Measurements from ENCODE around the gene DACH1. TPM values are rescaled to one million over a fixed set of nuclear protein-coding genes. Genes with fewer than 3 reads are reported as not detected.

Gene DACH1
- total and polyA plus RNA-seq, 2 of the 8 experiments (the other 6 are each of a cell fraction or from before 2014, with no cell fraction given), result 0.12 to 0.67 TPM

DNA sequence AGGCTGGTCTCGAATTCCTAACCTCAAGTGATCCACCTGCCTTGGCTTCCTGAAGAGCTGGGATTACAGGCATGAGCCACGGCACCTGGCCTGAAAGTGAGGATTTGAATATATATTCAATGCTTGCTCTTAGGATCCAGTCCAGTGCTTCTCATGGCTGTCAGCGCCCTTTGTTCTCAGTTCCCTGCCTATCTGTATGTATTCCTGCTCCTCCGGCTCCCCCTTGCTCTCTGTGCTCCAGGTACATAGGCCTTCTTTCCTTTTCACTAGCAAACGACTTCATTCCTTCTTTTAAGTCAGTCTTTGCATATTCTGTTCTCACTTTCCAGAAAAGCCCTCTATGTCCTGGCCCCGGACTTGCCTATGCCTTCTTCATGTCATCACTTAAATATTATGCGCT is 232.8 kb downstream of the DACH1 start:
- Histone ChIP-seq H3K36me3 (ENCODE audit: control insufficient read depth in 2 of 4, insufficient read depth in 4 of 4, low read length in 3 of 4) (no peaks in the 10 kb centered on the region), H3K4me3 (ENCODE audit: extremely low read depth in 1 of 4, insufficient read depth in 2 of 4, low read depth in 3 of 4, low read length in 4 of 4) (no peak overlapping the region), H3K9me3 (ENCODE audit: insufficient read depth in 2 of 2, low read depth in 1 of 2, low read length in 1 of 2) (no peaks in the 10 kb centered on the region), H4K8ac (ENCODE audit: extremely low read depth, insufficient read depth, low read length) (no peak overlapping the region), H3K27ac (ENCODE audit: low read depth, low read length) (no peak overlapping the region), H3K27me3 (replicated peaks in 1 of 4; ENCODE audit: control insufficient read depth in 3 of 4, extremely low read depth in 1 of 4, insufficient read depth in 3 of 4, low read length in 3 of 4) (no peaks in the 10 kb centered on the region), H2BK20ac (ENCODE audit: low read length) (no peak overlapping the region), H3K4ac (replicated peaks; ENCODE audit: insufficient read length, low read depth, low read length) (no peak overlapping the region), H3K14ac (ENCODE audit: insufficient read length) (no peak overlapping the region), H3K56ac (replicated peaks; ENCODE audit: insufficient read length, low read depth, low read length) (no peak overlapping the region), H4K20me1 (replicated peaks in 1 of 2; ENCODE audit: control insufficient read depth in 1 of 2, insufficient read depth in 2 of 2, low read length in 2 of 2) (no peaks in the 10 kb centered on the region), H4K91ac (replicated peaks; ENCODE audit: insufficient read length, low read length) (no peak overlapping the region), H2BK12ac (ENCODE audit: low read depth, low read length) (no peak overlapping the region), H2BK120ac (replicated peaks; ENCODE audit: low read depth, low read length) (no peak overlapping the region), H4K5ac (ENCODE audit: insufficient read length, low read depth, low read length) (no peak overlapping the region), H2AFZ (ENCODE audit: low read length) (no peak overlapping the region), H3K18ac (ENCODE audit: extremely low read depth, low read length) (no peak overlapping the region), H3K79me2 (ENCODE audit: control insufficient read depth in 1 of 2, insufficient read depth in 2 of 2, low read length in 2 of 2) (no peaks in the 10 kb centered on the region), H2AK5ac (ENCODE audit: low read depth, low read length) (no peak overlapping the region), H3K4me2 (ENCODE audit: insufficient read depth in 1 of 2, low read depth in 2 of 2, low read length in 2 of 2) (no peak overlapping the region), H3K23me2 (ENCODE audit: low read depth, low read length) (no peaks in the 10 kb centered on the region), H3K79me1 (ENCODE audit: low read depth, low read length) (no peaks in the 10 kb centered on the region), H3K23ac (ENCODE audit: insufficient read length) (no peak overlapping the region), H3K4me1 (replicated peaks in 1 of 4; ENCODE audit: control insufficient read depth in 3 of 4, insufficient read depth in 4 of 4, low read length in 3 of 4) (peaks cover 0 to 3% (median 0%) of the 10 kb centered on the region in 4 experiments; a peak in 1 of 7 replicates), H3K9ac (replicated peaks in 1 of 4; ENCODE audit: extremely low read depth in 1 of 4, low read depth in 3 of 4, low read length in 3 of 4) (no peak overlapping the region), H2BK5ac (ENCODE audit: low read depth, low read length) (no peak overlapping the region), H2BK15ac (ENCODE audit: low read length) (no peak overlapping the region)
- no peak for TF ChIP-seq SP2 (IDR thresholded peaks at IDR 0.05; ENCODE audit: low read length)
- no peak for TF ChIP-seq FOSL1 (IDR thresholded peaks at IDR 0.05; ENCODE audit: insufficient read depth, low read depth, low read length)
- CTCF ChIA-PET (ENCODE audit: partially characterized antibody), result interaction anchor here (0.8 to 1.2 kb wide), 2 partner anchors 9 to 231 kb away, joined by 3 read pairs; no protein-coding TSS in a partner anchor
- POLR2A ChIA-PET (ENCODE audit: partially characterized antibody), result no interaction called here
- WGBS, 2 experiments (ENCODE audit: extremely low coverage in 1 of 2, insufficient coverage in 1 of 2, insufficient read length in 1 of 2, insufficient replicate concordance in 2 of 2, low coverage in 1 of 2, low lambda C conversion rate in 2 of 2, missing lambda C conversion rate in 1 of 2), result 85% methylated on average over 7 of the region's 7 CpGs; no CpG with 5 or more reads in 1 of the 2 experiments
- no peak for DNase-seq (ENCODE audit: low read depth in 1 of 2, low spot score in 2 of 2)
- FAIRE-seq, result no peak

All from H1 (cell line).